ENCODE results near the gene FAM184A.

The FAM184A gene

DNA sequence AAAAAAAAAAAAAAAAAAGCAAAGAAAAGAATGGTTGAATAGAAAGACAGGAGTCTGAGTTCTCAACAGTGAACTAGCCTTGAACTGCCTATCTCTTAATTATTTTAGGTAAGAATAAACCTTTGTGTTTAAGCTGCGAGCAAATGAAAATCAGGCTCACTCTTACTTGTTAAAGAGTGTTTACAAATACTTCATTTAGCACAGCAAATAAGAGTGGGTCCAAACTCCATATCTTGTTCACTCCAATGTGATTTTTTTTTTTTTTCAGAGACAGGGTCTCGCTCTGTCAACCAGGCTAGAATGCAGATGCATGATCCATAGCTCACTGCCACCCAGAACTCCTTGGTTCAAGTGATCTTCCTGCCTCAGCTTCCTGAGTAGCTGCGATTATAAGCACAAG is 155.4 kb downstream of the FAM184A start:
- no peak for TF ChIP-seq CTCF (IDR thresholded peaks at IDR 0.05; ENCODE audit: control insufficient read depth, extremely low read depth, insufficient read depth)
- no peak overlapping the region for H3K4me3 ChIP-seq (ENCODE audit: low read depth, low read length)
- no peak for DNase-seq (ENCODE audit: low read depth)

DNA sequence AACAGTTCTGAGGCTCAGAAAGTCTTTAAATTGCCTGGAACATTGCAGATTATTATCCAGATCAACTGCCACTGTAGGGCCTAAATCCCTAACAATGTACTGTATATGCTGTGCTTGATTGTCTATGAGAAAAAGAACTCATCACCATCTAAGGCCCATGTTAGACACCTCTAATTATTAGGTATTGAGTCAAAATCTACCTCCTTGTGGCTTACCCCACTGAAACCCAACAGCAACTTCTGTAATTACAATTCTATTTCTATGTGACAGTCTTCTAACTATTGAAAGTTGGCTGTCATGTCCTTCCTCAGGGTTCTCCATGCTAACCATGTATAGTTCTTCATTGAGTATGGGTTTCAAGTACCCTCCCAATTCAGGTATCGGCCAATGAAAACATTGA is 157.4 kb downstream of the FAM184A start:
- DNase-seq (ENCODE audit: low read depth), result no peak
- TF ChIP-seq CTCF (IDR thresholded peaks at IDR 0.05; ENCODE audit: control insufficient read depth, extremely low read depth, insufficient read depth), result no peak
- no peak overlapping the region for H3K4me3 ChIP-seq (ENCODE audit: low read depth, low read length)

GRCh38 chr6:118918329-118918725 is 160.1 kb downstream of the FAM184A start:
- H3K4me3 ChIP-seq (ENCODE audit: low read depth, low read length), result no peak overlapping the region
- no peak for TF ChIP-seq CTCF (IDR thresholded peaks at IDR 0.05; ENCODE audit: control insufficient read depth, extremely low read depth, insufficient read depth)
- peak; percentile 50 for DNase-seq (ENCODE audit: low read depth)

DNA sequence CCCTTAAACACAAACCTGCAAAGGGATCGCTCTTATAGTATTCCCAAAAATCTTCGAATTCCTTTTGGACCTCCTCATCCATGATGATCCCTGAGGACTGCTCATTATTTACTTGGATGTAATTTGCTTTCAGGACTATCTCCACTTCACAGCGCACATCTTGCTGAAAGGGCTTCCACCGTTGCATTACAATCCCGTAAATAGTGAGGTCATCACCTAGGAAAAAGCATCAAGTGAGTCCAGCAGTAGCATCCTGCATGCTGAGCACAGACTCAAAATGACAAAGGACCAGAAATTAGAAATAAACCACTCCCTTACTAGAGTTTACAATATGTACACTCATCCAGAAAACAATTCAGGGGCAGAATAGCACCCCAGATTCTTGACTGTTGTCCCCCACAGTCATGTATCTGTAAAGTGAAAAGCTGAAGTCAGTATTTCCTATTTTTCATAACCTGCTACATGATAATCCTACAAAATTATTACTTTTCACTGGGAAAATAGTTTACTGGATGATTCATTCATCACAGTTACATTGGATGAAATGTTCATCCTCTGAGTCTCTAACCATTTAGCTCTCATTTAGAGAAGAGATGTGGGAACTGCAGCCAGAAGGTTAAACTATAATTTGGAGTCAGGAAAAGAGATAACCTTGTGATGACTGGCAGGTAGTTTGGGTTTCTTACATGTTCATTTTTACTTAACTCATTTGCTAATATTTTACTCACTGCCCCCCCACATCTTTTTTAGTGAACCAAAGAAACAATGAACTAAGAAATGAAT is 160.7 kb downstream of the FAM184A start:
- no peak for DNase-seq (ENCODE audit: low read depth)
- TF ChIP-seq CTCF (IDR thresholded peaks at IDR 0.05; ENCODE audit: control insufficient read depth, extremely low read depth, insufficient read depth), result no peak
- H3K4me3 ChIP-seq (ENCODE audit: low read depth, low read length), result no peak overlapping the region

- no peak overlapping the region for H3K4me3 ChIP-seq (ENCODE audit: low read depth, low read length)
- DNase-seq (ENCODE audit: low read depth), result no peak
- no peak for TF ChIP-seq CTCF (IDR thresholded peaks at IDR 0.05; ENCODE audit: control insufficient read depth, extremely low read depth, insufficient read depth)
Observed at GRCh38 chr6:118914598-118914997, 163.9 kb downstream of the FAM184A start.

- H3K4me3 ChIP-seq (ENCODE audit: low read depth, low read length), result no peak overlapping the region
- DNase-seq (ENCODE audit: low read depth), result no peak
- TF ChIP-seq CTCF (IDR thresholded peaks at IDR 0.05; ENCODE audit: control insufficient read depth, extremely low read depth, insufficient read depth), result no peak
Observed at GRCh38 chr6:118913161-118913560, 165.3 kb downstream of the FAM184A start.

GRCh38 chr6:118912646-118913045 is 165.8 kb downstream of the FAM184A start:
- TF ChIP-seq CTCF (IDR thresholded peaks at IDR 0.05; ENCODE audit: control insufficient read depth, extremely low read depth, insufficient read depth), result no peak
- no peak overlapping the region for H3K4me3 ChIP-seq (ENCODE audit: low read depth, low read length)
- no peak for DNase-seq (ENCODE audit: low read depth)
